PC-3 (cell line): ENCODE data around the gene PERP.

Experiments
- EZH2 ChIP-seq: fragments of 300-600 bp; sonication (generic); IDR thresholded peaks from one replicate; pipeline ENCODE4 v1.6.1; 2017; ENCODE audit warnings: antibody characterized with exemption, mild to moderate bottlenecking, low read length; ENCODE audit not compliant: unreplicated experiment
- TF ChIP-seq, protein P1 (sequence below): fragments of 300-600 bp; sonication (generic); conservative IDR thresholded peaks from 2 replicates; pipeline ENCODE4 v1.5.1; 2017; ENCODE audit warnings: antibody characterized with exemption, low read depth, mild to moderate bottlenecking, low read length

DNA sequence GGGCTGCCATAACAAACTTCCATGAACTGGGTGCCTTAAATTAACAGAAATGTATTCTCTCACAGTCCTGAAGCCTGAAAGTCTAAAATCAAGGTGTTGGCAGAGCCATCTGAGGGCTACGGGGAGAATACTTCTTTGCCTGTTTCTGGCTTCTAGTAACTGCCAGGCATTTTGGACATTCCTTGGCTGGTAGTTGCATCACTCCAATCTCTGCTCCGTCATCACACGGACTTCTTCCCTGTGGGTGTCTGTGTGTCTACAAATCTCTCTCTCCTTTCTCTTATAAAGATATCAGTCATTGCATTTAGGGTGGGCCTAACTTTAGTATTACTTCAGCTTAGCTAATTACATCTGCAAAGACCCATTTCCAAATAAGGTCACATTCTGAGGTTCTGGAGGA is 20.9 kb upstream of the PERP start:
- TF ChIP-seq, protein P1, sequence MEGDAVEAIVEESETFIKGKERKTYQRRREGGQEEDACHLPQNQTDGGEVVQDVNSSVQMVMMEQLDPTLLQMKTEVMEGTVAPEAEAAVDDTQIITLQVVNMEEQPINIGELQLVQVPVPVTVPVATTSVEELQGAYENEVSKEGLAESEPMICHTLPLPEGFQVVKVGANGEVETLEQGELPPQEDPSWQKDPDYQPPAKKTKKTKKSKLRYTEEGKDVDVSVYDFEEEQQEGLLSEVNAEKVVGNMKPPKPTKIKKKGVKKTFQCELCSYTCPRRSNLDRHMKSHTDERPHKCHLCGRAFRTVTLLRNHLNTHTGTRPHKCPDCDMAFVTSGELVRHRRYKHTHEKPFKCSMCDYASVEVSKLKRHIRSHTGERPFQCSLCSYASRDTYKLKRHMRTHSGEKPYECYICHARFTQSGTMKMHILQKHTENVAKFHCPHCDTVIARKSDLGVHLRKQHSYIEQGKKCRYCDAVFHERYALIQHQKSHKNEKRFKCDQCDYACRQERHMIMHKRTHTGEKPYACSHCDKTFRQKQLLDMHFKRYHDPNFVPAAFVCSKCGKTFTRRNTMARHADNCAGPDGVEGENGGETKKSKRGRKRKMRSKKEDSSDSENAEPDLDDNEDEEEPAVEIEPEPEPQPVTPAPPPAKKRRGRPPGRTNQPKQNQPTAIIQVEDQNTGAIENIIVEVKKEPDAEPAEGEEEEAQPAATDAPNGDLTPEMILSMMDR: no peak
- no peak for TF ChIP-seq EZH2
